Globus pallidus (tissue), 1 donor: ENCODE measurements around the gene GOLGA3.
"Not testable (repeated sequence)": the region's sequence is repeated elsewhere in the genome, so short reads cannot be mapped to it uniquely, and the experiment has no call there.

ENCODE experiments used
- DNase-seq: peaks from one replicate; pipeline ENCODE4 v3.0.0-alpha.2; 2015; ENCODE audit warnings: low spot score

GOLGA3 gene

GRCh38 chr12:132779781-132780353, 48.8 kb downstream of the GOLGA3 start:
- DNase-seq, result no peak

DNA sequence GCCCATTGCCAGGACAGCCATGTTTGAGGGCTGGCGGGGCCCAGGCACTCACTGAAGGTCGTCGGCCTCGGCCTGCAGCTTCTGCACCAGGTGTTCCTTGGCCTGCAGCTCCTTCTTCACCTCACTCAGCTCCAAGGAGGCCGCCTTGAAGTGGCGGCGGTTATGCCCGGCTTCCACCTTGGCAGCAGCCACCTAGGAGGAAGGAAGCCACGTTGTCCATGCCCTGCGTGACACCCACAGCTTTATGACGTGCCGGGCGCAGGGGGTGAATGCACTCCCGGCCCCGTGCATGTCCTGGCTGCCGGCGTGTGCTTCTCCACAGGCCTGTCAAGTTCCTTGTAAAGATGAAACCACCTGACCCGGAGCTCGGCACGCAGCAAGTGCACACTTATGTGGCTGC, 51.1 kb downstream of the GOLGA3 start:
- DNase-seq, result no peak

DNA sequence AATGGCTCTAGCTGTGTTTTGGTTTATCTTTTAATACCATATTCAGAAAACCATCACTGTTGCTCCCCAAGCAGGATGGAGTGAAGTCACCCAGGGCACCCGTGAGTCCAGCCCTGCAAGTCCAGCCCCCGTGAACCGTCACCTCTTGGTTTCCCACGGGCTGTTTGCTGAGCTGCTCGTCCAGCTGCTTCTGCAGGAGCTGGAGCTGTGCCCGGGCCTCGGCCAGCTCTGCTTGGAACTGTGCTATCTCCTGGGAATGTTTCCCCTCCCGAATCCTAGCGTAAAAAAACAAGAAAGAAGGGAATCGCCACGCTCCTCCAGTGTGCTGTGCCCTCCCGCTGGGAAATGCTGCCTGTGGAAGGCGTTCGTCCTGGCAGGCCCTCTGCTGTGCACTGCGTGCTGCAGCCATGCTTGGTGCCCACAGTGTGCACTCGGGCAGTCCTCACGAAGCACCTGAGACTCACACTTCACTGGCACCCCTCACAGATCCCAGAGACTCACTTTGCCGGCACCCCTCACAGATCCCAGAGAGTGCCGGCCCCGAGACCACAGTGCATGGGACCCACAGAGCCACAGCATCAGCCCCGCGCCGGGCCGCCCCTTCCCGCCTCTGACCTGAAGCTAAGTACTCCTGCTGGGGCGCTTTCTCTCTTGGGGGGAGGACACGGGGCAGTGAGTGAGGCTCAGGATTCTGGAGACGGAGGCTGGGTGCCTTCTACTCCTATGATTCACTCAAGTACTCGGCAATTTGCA, 51.7 kb downstream of the GOLGA3 start:
- peak; percentile 29 for DNase-seq

DNA sequence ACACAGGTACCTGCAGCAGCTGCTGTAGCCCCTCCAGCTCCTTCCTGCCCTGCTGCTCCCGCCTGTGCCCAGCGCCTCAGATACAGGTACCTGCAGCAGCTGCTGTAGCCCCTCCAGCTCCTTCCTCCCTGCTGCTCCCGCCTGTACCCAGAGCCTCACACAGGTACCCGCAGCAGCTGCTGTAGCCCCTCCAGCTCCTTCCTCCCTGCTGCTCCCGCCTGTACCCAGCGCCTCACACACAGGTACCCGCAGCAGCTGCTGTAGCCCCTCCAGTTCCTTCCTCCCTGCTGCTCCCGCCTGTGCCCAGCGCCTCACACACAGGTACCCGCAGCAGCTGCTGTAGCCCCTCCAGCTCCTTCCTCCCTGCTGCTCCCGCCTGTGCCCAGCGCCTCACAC, 52.4 kb downstream of the GOLGA3 start:
- DNase-seq, result not testable (repeated sequence)

- DNase-seq, result no peak
These were observed 53.0 kb downstream of the GOLGA3 start for GRCh38 chr12:132775502-132776229.

DNA sequence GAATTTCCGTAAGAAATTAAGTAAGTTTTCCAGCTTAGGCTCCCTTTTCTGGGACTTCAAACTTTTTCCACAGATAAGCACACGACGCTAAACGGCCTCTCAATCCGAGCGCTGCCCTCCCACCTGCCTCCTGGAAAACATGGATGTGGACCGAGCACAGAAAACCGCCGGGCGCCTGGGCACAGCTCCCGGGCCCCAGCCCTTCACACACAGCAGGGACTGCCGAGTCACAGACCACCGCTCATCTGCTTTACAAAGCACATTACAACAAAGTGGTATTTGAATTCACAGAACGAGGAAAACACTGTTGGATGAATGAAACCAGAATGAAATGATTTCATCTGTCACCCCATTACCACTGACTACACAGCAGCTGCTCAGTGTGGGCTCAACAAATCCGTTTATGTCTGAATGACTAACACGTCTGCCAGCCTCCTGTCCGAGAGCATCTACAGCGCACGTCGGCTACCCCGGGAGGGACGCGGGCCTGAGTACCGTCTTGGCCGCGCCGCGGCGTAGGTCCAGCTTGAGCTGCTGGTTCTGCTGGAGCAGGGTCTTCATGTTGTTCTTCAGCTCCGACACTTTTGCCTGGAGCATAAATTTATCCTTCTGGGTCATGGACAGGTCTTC, 53.9 kb downstream of the GOLGA3 start:
- DNase-seq, result no peak

GRCh38 chr12:132774159-132774558, 54.5 kb downstream of the GOLGA3 start:
- DNase-seq, result no peak

DNA sequence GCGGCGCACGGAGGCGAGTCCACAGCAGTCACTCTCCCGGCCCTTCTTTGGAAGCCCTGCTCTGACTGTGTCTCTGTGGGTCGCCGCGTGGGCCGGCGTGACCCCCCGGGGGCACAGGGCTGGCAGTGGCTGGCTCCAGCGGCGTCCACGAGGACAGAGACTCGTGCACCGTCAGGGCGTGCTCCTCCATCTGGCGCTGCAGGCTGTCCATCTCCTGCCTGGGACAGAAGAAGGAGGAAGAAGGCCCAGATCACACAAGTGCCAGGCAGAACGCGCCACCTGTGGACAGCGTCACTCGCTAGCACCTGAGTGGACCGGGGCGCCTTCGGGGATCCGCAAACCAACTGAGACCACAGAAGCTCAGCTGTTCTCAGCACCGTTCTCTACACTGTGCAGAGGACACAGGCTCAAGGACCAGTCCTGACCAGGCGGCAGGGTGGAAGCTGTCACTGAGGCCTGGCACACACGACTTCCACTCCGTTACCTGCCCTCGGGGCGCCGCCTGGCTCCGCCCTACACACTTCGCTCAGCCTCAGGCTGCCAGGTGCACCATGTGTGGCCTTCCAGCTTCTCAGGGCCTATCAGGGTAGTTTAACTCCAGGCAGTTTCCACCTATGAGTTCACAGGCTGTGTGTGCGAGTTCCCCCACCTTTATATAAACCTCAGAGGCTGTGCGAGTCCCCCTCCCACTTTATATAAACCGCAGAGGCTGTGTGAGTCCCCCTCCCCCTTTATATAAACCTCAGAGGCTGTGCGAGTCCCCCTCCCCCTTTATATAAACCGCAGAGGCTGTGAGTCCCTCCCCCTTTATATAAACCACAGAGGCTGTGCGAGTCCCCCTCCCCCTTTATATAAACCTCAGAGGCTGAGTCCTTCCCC, 55.4 kb downstream of the GOLGA3 start:
- no peak for DNase-seq

DNA sequence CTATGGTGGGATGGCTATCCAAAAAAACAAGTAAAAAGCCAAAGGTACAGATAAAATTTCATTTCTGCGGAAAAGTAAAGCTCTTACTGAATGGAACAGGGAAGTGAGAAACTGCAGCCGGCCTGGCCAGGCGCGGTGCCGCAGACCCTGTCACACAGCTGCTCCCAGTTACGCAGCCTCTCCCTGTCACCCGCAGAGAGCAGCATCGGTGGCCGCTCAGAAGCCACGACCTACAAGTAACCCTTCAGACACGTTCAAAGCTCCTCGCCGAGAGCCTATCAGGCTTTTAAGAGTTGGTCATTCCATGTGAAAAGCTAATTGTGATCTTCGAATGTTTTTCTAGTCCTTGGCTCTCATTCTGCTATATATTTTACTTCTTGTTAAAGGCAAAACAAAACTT, 56.1 kb downstream of the GOLGA3 start:
- DNase-seq, result peak; percentile 32

DNA sequence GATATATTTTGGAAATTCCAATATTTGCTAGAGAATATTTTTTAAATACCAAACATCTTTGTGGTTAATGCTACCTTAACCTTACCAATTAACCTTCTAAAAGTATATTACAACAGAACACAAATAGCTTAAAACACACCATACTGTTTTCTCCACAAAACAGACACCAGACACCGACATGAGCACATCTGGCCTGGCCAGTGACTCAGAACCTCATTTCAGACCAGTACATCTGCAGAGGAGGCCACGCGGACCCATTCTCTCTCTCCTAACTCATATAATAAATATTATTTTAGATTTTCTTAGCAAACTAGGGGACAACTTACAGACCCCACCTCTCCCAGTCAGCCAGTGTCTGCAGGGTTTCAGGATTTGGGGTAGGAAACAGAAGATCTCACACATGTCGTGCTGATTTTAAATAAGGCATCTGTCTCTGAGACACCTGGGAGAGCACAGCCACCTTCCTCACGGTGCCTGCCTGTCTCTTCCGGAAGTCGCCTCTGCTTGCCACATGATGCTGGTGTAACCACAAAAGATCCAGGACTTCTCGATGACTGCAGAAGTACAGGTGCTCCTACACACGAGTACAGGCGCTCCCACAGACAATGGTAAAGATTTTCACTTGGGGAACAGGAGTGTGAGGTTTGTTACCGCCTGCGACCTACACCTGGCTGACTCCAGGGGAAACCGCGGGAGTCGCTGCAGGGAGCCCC, 57.4 kb downstream of the GOLGA3 start:
- no peak for DNase-seq

GRCh38 chr12:132766380-132767085, 62.1 kb downstream of the GOLGA3 start:
- DNase-seq, result no peak

DNA sequence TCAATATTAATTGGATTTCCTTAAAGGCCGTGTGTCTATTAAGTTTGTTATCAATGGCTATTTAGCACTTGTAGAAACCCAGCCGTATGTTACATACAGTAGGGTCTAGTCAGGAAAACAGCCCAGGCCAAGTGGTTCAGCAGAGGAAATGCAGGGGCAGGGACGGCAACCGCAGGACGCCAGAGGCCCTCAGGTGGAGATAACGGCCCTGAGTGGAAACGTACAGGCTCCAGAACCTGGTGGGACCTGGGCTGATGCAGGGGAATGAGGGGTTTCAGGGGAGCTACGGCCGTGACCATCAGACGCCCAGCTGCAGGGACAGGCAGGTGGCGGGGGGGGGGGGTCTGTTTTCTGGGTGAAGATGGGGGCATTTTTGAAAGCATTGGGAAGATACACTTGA, 63.3 kb downstream of the GOLGA3 start:
- DNase-seq, result no peak

GRCh38 chr12:132764231-132764630, 64.4 kb downstream of the GOLGA3 start:
- DNase-seq, result no peak

GRCh38 chr12:132761921-132762583, 66.6 kb downstream of the GOLGA3 start:
- peak; percentile 85 for DNase-seq

- no peak for DNase-seq
These were observed 67.4 kb downstream of the GOLGA3 start, which contains the start of gene ANKLE2 for GRCh38 chr12:132761032-132761920. Gene ANKLE2 (minus strand): TSS chr12:132761832. CDS start chr12:132761798, 34 bp downstream.

GRCh38 chr12:132759359-132759758, 69.3 kb downstream of the GOLGA3 start:
- DNase-seq, result no peak

GRCh38 chr12:132758825-132759224, 69.8 kb downstream of the GOLGA3 start:
- not testable (repeated sequence) for DNase-seq

DNA sequence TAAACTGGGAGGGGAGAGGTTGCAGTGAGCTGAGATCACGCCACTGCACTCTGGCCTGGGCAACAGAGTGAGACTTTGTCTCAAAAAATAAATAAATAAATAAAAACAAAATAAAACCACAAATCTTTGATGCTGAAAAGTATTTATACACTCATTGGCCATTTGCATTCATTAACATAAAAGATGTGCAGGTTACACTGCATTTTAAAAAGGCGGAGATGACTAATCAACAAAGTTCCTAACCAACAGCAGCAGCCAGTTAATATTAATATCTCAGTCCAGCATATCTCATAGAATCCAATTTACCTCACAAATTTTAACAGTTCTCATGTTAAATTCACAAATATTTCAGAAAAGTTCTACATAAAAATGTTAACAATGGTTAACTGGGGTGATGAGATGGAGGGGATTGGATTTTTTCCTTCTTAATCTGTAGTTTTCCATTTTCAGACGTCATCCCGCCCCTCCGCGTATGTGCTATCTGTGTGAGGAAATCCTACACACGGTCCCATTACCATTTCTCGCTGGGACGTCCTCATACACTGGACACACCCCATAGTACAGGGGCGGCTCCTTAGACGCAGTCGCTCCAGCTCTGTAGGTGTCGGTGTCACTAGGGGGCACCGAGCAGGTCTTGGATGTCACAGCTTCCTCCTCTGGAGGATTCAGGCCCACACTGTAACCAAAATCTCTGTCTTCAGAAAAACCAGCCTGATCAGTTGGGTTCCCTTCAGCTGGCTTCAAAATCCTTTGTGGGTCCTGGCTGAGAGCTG, 74.3 kb downstream of the GOLGA3 start:
- DNase-seq, result no peak
